Stimulated activated CD4-positive, alpha-beta T cell treated with anti-CD3 and anti-CD28 coated beads, Interleukin-1b, Interleukin-23, amount 100 ng/mL, for 4 hours (primary cell): ENCODE results near the gene TMPRSS4.

Experiments
- DNase-seq, 2 donors: peaks; one replicate each; pipeline ENCODE4 v3.0.0-alpha.2; 2020; ENCODE audit warnings: low read depth in 2 of 2

Gene TMPRSS4

DNA sequence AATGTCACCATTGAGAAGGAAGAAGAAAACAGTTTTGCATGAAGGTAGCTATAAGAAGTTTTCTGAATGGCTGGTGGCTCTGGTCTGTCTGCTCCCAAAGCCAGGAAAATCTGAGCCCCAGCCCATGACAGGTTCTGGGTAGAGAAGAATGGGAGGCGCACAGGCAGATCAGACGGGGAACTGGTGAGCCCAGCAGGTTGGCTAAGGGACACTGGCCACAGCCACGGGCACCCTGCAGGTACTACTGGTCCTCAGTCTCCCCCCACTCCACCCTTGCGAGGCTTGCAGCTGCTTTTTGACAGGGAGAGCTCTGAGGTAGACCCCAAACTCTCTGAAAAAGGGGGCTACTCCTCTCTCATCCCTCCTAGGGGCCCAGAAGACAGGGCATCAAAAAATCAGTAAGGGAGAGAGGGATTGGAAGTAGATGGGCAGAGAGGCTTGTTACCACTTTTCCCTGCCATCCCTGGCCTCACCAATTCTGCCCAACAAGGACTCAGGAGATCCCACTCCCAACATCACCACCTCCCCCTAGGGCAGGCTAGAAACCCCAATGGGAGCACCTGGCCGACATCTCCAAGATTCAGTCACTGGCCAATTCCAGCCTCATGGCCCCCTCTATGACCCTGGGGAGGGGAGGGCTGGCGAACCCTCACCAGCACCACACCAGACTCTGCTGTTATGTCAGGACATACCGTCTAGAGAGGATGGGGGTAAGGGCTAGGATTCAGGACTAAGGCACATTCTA is 58.3 kb downstream of the TMPRSS4 start:
- no peak for DNase-seq

GRCh38 chr11:118135796-118136165 is 58.9 kb downstream of the TMPRSS4 start:
- no peak for DNase-seq

GRCh38 chr11:118136341-118136740 is 59.5 kb downstream of the TMPRSS4 start:
- no peak for DNase-seq

DNA sequence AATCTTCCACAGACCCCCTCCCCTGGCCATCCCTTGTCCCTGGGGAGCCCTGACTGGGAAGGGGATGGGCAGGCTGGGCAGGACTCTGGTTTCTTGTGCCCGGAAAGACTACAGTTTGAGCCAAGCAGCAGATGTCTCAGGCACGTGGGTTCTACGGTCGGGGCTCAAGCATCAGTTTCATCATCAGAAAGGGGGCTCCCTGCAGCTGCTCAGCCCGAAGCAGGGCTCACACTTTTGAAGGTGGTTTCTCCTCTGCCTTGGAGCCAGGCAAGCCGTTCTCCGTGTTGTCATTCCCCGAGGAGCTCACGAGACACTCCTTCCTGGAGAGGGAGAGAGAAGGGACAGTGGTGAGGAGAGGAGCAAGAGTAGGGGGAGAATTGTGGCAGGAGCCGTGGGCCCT is 59.9 kb downstream of the TMPRSS4 start:
- DNase-seq: no peak

DNA sequence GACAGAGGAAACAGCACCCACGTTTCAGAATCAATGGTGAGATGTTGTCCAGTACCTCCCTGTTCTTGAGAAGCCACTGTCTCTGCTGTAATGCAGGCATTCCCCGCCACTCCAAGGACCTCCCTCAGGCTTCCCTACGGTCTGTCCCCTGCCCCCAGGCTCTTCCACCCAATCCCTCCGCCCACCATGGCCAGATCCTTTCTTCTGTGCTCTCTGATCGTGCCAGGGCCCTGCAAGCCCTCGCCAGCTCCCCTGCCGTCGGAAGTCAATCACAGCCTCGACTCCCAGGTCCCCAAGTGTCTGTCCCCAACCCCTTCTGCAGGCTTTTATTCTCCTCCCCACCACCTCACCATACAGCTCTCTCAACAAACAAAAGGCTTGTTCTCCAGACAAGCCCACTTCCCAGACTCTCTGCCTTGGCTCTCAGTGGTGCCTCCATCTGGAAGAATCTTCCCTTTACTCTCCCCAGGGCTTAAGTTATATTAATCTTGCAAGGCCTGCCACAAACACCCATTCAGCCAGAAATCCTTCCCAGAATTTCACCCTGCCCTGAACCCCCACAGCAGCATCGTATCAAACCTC is 62.1 kb downstream of the TMPRSS4 start:
- no peak for DNase-seq

- DNase-seq: no peak
Observed at GRCh38 chr11:118139578-118139977, 62.7 kb downstream of the TMPRSS4 start.

- no peak for DNase-seq
Observed at GRCh38 chr11:118142081-118142480, 65.2 kb downstream of the TMPRSS4 start.

DNA sequence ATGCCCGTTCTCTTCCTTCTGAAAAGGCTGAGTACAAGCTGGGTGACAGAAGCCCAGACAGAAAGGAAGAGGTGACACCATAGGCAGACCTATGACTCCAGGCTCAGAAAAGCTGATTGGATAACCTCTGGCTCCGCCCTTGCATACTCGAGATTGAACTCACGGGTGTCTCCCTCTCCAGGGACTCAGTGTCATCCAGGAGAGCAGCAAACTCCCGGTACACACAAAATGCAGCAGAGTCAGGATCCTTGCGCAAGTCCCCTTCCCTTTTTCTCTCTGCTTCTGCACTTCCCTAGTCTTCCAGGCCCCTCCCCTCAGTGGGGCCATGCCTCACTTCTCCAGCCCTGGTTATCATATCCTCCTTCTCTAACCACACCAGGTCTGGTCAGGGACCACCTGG is 65.9 kb downstream of the TMPRSS4 start:
- DNase-seq: no peak

GRCh38 chr11:118143661-118144185 is 66.8 kb downstream of the TMPRSS4 start:
- no peak for DNase-seq

DNA sequence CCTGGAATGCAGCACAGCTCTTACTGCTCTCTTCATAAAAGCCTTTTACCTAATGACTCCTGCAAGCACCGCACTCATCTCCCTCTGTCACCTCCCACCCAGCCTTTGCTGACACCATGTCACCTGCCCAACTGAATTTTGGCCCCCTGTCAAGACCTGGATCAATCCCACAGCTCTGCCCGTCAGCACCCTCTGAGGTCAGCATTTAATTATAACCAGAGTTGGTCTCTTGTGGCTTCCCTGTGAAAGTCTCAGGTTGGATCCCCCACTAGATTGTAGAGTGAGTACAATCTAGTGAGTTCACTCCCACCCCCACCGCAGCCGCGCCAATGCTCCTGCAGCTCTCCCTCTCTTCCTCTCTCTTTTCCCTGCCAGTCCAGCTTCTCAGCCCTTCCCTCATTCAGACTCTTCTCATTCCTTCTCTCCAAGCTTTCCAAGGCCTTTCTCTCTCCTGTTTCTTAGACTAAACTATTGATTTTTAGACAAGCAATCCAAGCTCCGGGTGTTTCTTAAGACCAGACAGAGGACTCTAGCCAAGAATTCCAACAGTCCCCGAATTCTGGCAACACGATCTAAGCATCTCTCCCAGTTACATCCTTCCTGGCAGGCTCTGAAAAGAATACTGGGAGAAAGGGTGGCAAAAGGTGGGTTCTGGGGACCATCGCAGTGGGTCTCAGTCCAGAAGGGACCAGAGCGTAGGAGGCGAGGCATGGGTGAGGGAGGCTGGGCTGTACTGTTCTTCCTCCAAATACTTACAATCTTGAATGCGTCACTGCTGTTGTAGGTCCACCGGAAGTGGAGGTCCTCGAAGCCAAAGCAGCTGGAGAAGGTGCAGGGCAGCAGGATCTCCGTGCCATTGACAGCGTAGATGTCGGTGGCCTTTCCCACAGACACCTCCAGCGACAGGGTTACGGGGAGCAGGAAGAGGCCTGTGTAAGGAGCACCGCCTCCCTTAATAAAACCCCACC is 67.7 kb downstream of the TMPRSS4 start:
- DNase-seq: no peak

DNA sequence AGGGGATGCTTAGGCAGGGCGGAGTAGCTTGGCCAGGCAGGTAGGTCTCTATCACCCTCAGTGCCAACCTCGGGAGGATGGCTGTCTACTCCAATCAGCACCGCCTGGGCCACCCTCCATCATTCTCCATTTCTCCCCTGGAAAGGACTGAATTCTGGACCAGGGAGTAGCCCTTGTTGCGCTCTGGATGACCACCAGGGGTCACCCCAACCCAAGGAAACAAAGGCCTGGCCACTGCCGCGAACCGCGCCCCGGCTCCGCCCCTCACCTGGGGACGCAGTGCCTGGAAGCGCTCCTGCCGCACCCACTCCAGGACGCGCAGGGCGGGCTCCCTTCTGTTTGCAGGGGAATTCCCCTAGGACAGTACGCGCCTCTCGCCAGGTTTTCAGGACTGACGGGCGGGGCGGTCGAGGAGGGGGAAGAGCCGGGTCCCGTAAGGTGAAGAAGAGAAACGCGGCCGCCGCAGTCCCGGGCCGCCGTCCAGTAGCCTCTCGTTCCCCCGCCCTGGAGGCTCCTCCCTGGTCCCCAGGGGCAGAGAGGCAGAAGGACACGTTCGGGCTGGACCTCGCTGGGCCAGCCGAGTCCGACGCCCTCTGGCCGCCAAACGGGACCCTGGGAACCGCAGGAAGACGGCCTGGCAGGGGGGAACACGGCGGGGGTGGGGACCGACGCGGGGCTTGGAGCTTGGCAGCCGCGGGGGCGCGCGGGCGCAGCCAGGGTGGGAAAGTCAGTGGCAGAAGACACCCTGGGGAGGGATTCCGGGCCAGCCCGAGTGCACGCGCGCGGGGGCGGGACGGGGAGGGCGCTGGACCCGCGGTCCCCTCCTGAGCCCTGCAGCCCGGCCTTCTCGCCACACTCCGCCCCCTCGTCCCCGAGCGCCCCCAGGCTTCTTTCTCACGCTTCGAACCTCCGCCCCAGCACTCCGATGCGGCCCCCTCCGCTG is 68.7 kb downstream of the TMPRSS4 start:
- DNase-seq: peak; percentile 79 to 81

DNA sequence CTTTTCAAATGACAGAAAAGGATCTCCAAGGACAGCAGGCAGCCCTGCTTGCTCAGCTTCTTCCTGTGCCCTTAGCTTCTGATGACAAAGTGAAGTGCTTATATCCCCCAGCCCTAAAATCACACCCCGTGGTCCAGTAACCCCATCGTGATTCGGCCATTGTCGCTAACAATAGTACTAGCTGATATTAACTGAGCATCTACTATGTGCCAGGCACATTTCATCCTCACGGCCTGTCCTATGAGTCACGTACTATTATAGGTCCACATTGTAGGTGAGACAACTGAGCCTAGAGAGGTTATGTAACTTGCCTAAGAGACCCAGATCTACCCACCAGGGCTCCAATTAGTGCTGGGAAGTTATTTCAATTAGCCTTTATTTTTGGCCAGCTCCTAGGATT is 69.7 kb downstream of the TMPRSS4 start:
- no peak for DNase-seq

- no peak for DNase-seq
Observed at GRCh38 chr11:118147502-118147901, 70.6 kb downstream of the TMPRSS4 start.

DNA sequence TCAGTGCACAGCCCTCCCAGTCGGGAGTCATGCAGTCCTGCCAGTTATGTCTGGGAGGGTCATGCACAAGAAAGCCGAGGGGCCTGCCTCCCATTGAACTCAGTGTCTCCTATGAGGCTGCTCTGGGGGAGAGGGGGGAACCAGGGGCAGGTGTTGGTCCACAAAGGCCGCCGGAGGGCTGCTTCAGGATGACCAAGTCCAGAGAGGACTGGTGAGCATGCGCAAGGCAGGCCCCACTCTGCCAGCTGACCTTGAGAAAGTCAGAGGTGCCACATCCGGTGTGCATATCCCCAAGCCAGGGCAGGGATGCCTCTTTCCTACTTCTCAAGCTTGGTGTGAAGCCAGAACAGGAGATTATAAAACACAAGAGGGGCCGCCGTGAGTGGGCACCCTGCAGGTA is 71.4 kb downstream of the TMPRSS4 start:
- DNase-seq: no peak

DNA sequence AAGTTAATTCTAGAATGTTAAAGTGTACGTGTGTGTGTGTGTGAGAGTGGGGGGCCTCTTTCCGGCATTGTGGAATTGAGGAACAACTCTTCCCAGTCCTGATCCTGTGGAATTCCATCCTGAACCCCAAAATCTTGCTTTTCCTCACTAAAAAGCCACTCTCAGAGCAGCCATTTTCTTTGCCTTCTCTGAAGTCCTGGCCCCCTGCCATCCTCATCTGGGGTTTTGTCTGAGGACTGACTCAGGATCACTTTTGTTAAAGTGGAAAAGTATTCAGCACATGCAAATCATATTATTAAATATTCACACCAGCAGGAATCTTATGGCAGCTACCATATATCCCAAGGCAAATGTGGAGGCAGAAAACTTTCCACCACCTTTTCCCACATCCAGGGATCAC is 72.0 kb downstream of the TMPRSS4 start:
- no peak for DNase-seq

GRCh38 chr11:118149493-118149892 is 72.6 kb downstream of the TMPRSS4 start:
- DNase-seq: no peak

DNA sequence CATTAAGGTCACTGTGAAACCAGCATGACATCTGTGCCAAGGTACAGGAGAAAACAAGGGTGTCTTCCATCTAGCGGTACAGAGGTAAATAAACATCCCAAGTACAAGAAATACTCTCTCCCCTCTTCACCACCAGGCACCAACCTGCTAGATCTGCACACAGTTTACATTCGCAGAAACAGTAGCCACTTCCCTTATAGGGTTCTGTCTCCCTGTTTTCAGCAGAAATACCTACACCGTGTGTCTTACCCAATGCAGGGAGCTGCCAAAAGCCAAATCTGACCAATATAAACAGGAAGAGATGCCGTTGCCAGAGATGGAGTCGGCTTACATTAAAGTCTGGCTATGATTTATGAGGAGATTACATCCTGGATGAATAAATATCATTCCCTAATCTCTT is 74.6 kb downstream of the TMPRSS4 start:
- DNase-seq: no peak

DNA sequence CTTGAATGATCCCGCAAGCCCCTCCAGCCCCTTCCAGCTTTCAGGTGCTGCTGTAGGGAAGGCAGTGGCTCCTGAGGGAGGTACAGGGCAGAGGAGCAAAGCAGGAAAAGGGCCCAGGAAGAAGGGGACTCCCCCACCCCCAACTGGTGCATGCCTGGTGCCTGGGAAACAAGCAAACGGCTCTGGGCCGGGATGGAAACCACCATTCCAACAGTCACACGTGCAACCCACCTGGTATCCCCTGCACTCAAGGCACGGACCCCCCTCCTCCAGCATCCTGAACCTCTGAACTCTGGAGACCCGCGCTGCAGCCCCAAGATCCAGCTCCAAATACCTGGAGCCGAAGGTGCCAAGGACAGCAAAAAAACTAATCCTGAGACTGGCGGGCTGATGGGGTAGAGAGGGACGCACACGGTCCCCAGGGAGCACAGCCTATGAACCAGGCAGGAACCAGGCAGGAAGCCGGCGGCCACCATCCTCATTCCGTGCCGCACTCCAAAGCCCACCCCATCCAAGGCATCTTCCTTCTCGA is 75.2 kb downstream of the TMPRSS4 start:
- no peak for DNase-seq

DNA sequence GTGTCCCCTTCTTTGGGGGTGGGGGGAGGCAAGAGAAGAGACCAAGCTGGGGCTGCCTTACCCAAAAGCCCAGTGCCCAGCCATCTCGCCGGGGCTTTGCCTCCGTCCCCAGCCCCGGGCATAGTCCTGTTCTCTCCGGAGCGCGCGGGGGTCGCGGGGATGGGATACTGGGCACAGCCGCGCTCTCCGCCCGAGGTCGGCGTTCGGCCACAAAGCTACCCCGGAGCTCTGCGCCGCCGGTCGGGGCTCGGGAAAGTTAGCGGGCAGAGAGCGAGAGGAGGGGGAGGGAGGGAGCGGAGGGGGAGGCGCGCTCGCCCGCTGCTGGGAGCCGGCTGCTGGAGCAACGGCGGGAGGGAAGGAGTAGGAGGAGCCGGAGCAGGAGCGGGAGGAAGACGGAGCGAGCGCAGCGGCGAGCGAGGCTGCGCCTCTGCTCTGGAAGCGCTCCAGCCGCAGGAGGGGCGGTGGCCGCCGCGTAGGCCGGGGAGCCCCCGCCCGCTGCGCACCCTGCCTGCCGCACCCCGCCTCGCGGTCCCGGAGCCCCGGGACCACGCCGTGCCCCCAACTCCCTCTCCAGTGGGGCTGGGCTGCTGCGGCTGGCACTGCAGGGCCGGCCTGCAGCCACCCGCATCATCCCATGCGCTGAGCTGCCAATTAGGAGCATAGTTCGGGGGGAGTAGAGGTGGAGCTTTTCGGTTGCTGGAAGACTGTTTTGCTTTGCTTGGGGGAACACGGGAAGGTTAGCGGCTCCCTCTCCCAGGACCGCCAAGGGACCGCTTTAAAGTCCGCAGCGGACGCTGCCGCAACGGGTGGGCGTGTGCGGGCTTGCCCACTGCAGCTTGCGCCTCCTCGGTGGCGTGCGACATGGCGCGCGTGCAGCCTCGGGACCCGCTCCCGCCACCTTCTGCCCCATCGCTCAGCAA is 75.9 kb downstream of the TMPRSS4 start, which contains the start of gene SCN4B:
SCN4B (minus strand) TSS at position 272 of the 920 bp plus-strand sequence; CDS start at position 122, 150 bp downstream.
- peak in 1 of 2 donors; percentile 6 for DNase-seq

DNA sequence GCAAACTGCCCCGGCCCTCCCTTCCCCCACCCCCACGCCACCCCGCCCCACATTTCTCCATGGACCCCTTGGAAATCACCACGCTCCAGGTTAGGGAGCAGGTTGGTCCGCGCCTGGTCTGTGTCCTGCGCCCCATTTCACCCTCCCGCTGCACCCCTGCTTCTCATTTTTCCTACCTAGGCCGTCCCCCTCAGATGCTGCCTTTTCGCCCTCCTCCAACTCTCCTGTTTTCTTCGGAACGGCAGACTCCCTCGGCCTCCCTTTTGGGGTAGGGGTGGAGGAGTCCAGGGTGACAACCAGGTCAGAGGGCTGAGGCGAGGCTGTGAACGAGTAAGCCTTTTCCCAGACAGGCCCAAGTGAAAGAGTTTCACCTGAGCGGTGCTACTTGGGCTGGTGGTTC is 76.6 kb downstream of the TMPRSS4 start:
- DNase-seq: no peak
